IPS-20b (cell line): ENCODE results near the gene GDF10.

Experiments used
- H3K27ac ChIP-seq: one replicate; pipeline ENCODE4 v1.5.1; 2013; ENCODE audit warnings: low read length
- H3K27me3 ChIP-seq: 2 replicates; pipeline ENCODE4 v1.6.1; 2013; ENCODE audit warnings: mild to moderate bottlenecking, low read length, inconsistent platforms; ENCODE audit not compliant: insufficient read depth
- H3K36me3 ChIP-seq: 2 replicates; pipeline ENCODE4 v1.6.1; 2013; ENCODE audit warnings: low read depth, mild to moderate bottlenecking, inconsistent platforms, low read length, moderate library complexity; ENCODE audit not compliant: insufficient read depth
- H3K4me1 ChIP-seq: 2 replicates; pipeline ENCODE4 v1.6.1; 2013; ENCODE audit warnings: mild to moderate bottlenecking, control low read depth, inconsistent platforms, low read length, moderate library complexity; ENCODE audit not compliant: insufficient read depth
- H3K4me3 ChIP-seq: 2 replicates; pipeline ENCODE4 v1.5.1; 2013; ENCODE audit warnings: mild to moderate bottlenecking, low read length, inconsistent platforms
- H3K9ac ChIP-seq: 2 replicates; pipeline ENCODE4 v1.6.1; 2013; ENCODE audit warnings: low read depth, mild to moderate bottlenecking, inconsistent platforms, low read length, moderate library complexity
- H3K9me3 ChIP-seq: 2 replicates; pipeline ENCODE4 v1.6.1; 2013; ENCODE audit warnings: mild to moderate bottlenecking, low read depth, low read length, inconsistent platforms; ENCODE audit not compliant: insufficient read depth

Gene GDF10

GRCh38 chr10:47299611-47300428 lies at the start of gene GDF10:
Gene GDF10, plus strand, starts transcription at chr10:47300197. Its CDS starts 455 bp downstream, at chr10:47300652.
- Histone ChIP-seq H3K9ac (no peak within 1 kb of the TSS), H3K27ac (no peak within 1 kb of the TSS), H3K4me3 (peak within 1 kb of the TSS; percentile 57; the same call in 1 of the 2 replicates), H3K9me3 (no peaks in the 10 kb centered on the region), H3K4me1 (no peaks in the 10 kb centered on the region; the same call in 1 of the 2 replicates), H3K36me3 (no peaks in the 10 kb centered on the region), H3K27me3 (peaks cover 69% of the 10 kb centered on the region)

- Histone ChIP-seq H3K4me1 (no peaks in the 10 kb centered on the region), H3K9me3 (no peaks in the 10 kb centered on the region), H3K27me3 (no peaks in the 10 kb centered on the region)
Measured at GRCh38 chr10:47252093-47252780, 47.8 kb upstream of the GDF10 start.

GRCh38 chr10:47253030-47253637 lies 46.9 kb upstream of the GDF10 start:
- Histone ChIP-seq H3K4me1 (no peaks in the 10 kb centered on the region), H3K9ac (no peak overlapping the region), H3K27me3 (no peaks in the 10 kb centered on the region), H3K4me3 (no peak overlapping the region), H3K27ac (no peak overlapping the region), H3K9me3 (no peaks in the 10 kb centered on the region), H3K36me3 (no peaks in the 10 kb centered on the region)

More at GRCh38 chr10:47252093-47252780, 47.8 kb upstream of the GDF10 start:
- H3K27ac ChIP-seq, result no peak overlapping the region
- no peak overlapping the region for H3K4me3 ChIP-seq
- no peak overlapping the region for H3K9ac ChIP-seq
- no peaks in the 10 kb centered on the region for H3K36me3 ChIP-seq

DNA sequence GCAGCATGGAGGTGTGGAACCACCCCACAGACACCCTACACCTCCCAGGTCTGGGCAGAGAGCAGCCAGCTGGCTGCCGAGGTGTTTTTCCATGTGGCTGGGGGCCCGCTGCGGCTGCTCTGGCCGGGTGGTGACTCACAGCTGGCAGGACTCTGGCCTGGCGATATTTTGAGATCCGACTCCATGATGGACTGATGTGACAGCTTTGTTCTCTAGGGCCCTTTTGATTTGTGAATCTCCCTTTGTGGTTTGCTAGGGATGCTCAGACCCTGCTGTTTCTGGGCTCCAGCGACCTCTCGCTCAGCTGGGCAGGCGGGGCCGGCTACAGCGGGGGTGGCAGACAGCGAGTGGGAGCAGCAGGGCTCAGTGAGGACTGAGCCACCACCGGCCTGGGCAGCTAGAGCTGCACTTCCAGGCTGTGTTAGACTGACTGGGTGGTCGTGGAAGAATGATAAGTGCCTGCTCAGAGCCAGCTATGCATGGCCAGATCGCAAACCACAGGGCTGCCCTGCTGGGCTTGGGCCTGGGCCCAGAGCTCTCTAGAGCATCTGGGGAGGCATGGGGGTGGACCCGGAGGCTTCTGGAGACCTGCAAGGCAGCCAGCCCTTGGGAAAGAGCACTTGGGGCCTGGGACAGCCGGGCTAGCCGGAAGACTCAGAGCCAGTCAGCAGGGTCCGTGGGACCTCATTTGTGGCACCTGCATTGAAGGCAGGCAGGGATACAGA lies 46.2 kb upstream of the GDF10 start:
- Histone ChIP-seq H3K27me3 (no peaks in the 10 kb centered on the region), H3K4me3 (no peak overlapping the region), H3K27ac (no peak overlapping the region), H3K4me1 (no peaks in the 10 kb centered on the region), H3K9ac (no peak overlapping the region), H3K9me3 (no peaks in the 10 kb centered on the region), H3K36me3 (no peaks in the 10 kb centered on the region)

- Histone ChIP-seq H3K27ac (no peak overlapping the region), H3K27me3 (no peaks in the 10 kb centered on the region), H3K9ac (no peak overlapping the region), H3K4me3 (no peak overlapping the region), H3K9me3 (no peaks in the 10 kb centered on the region), H3K4me1 (no peaks in the 10 kb centered on the region), H3K36me3 (no peaks in the 10 kb centered on the region)
Measured at GRCh38 chr10:47254611-47255010, 45.4 kb upstream of the GDF10 start.

GRCh38 chr10:47255033-47255813 lies 44.8 kb upstream of the GDF10 start:
- Histone ChIP-seq H3K27ac (no peak overlapping the region), H3K9me3 (no peaks in the 10 kb centered on the region), H3K36me3 (no peaks in the 10 kb centered on the region), H3K27me3 (no peaks in the 10 kb centered on the region), H3K4me1 (no peaks in the 10 kb centered on the region), H3K9ac (no peak overlapping the region), H3K4me3 (no peak overlapping the region)

GRCh38 chr10:47255866-47256265 lies 44.1 kb upstream of the GDF10 start:
- Histone ChIP-seq H3K27me3 (no peaks in the 10 kb centered on the region), H3K4me1 (no peaks in the 10 kb centered on the region), H3K9ac (no peak overlapping the region), H3K4me3 (no peak overlapping the region), H3K36me3 (no peaks in the 10 kb centered on the region), H3K9me3 (no peaks in the 10 kb centered on the region), H3K27ac (no peak overlapping the region)

- no peaks in the 10 kb centered on the region for H3K4me1 ChIP-seq
- H3K4me3 ChIP-seq, result no peak overlapping the region
- H3K36me3 ChIP-seq, result no peaks in the 10 kb centered on the region
- H3K9ac ChIP-seq, result no peak overlapping the region
- no peaks in the 10 kb centered on the region for H3K9me3 ChIP-seq
- H3K27me3 ChIP-seq, result no peaks in the 10 kb centered on the region
- no peak overlapping the region for H3K27ac ChIP-seq
Measured at GRCh38 chr10:47256751-47257336, 43.2 kb upstream of the GDF10 start.

GRCh38 chr10:47257396-47258120 lies 42.4 kb upstream of the GDF10 start:
- H3K9ac ChIP-seq, result no peak overlapping the region
- no peaks in the 10 kb centered on the region for H3K36me3 ChIP-seq
- no peaks in the 10 kb centered on the region for H3K9me3 ChIP-seq
- no peak overlapping the region for H3K4me3 ChIP-seq
- H3K4me1 ChIP-seq, result no peaks in the 10 kb centered on the region
- no peaks in the 10 kb centered on the region for H3K27me3 ChIP-seq
- H3K27ac ChIP-seq, result no peak overlapping the region

GRCh38 chr10:47258921-47259320 lies 41.1 kb upstream of the GDF10 start:
- Histone ChIP-seq H3K9me3 (no peaks in the 10 kb centered on the region), H3K36me3 (no peaks in the 10 kb centered on the region), H3K4me3 (no peak overlapping the region), H3K27me3 (no peaks in the 10 kb centered on the region), H3K9ac (no peak overlapping the region), H3K27ac (no peak overlapping the region), H3K4me1 (no peaks in the 10 kb centered on the region)
